Stomach (tissue), 4 donors: ENCODE data around the gene AGPAT4.

ENCODE experiments used
- POLR2AphosphoS5 ChIP-seq, 3 donors: sonication (generic); formaldehyde crosslinking; IDR thresholded peaks; one replicate each; pipeline ENCODE4 v1.6.1; 2016; ENCODE audit warnings: antibody characterized with exemption in 3 of 3
- TF ChIP-seq, protein P1 (sequence below), 7 experiments: fragments of 450-650 bp in 4 of 7; fragments of 200-600 bp in 3 of 7; sonication (generic) in 3 of 7; IDR thresholded peaks; one replicate each; pipeline ENCODE4 v1.5.1; 2016 to 2019; ENCODE audit warnings: antibody characterized with exemption in 7 of 7, control low read depth in 2 of 7, mild to moderate bottlenecking in 1 of 7

DNA sequence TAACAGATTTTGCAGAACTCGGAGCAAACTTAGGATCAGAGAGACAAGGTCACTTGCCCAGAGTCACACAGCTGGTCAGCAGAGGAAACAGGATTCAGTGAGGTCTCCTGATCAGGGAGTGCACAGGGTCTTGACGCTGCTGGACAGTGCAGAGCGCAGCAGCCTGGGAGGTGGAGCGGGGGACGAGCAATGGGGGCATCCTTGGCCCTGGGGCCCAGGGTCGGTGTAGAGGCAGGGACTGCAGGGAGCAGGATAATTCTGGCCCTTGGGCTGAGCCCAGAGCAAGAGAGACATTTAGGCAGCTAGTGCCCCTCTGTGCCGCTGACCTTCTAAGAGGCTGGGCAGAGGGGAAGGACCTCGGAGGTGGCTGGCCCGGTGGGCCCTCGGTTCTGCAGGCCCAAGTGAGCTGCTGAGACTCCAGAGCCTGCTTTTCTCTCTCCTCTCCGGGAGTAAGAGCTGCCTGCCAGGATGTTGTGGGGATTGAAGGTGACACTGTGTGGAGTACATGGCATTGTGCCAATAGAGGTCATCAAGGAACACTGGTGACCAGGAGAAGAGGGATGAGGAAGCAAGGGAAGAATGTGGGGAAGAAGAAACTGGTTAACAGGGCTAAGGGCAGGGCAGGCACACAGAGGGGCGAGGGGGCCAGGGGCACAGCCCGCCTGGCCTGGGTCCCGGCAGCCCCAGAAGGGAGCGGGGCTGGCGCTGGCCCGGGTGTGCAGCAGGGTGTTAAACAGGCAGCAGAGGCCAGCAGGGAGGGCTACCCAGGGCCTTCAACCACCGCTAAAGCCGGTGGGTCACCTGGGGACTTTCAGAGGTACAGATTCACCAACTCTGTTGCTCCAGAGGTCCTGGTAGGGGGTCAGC, 122.0 kb downstream of the AGPAT4 start:
- TF ChIP-seq, protein P1, sequence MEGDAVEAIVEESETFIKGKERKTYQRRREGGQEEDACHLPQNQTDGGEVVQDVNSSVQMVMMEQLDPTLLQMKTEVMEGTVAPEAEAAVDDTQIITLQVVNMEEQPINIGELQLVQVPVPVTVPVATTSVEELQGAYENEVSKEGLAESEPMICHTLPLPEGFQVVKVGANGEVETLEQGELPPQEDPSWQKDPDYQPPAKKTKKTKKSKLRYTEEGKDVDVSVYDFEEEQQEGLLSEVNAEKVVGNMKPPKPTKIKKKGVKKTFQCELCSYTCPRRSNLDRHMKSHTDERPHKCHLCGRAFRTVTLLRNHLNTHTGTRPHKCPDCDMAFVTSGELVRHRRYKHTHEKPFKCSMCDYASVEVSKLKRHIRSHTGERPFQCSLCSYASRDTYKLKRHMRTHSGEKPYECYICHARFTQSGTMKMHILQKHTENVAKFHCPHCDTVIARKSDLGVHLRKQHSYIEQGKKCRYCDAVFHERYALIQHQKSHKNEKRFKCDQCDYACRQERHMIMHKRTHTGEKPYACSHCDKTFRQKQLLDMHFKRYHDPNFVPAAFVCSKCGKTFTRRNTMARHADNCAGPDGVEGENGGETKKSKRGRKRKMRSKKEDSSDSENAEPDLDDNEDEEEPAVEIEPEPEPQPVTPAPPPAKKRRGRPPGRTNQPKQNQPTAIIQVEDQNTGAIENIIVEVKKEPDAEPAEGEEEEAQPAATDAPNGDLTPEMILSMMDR (IDR thresholded peaks at IDR 0.05): no peak
- no peak for TF ChIP-seq POLR2AphosphoS5 (IDR thresholded peaks at IDR 0.05)
